ENCODE results near the gene PNLDC1. TPM values are rescaled to one million over a fixed set of nuclear protein-coding genes. Genes with fewer than 3 reads are reported as not detected.

Gene PNLDC1
- total and polyA plus RNA-seq, 9 of the 15 experiments (the other 6 are each of a cell fraction or from before 2014, with no cell fraction given), result 0.12 TPM; not detected in 8

DNA sequence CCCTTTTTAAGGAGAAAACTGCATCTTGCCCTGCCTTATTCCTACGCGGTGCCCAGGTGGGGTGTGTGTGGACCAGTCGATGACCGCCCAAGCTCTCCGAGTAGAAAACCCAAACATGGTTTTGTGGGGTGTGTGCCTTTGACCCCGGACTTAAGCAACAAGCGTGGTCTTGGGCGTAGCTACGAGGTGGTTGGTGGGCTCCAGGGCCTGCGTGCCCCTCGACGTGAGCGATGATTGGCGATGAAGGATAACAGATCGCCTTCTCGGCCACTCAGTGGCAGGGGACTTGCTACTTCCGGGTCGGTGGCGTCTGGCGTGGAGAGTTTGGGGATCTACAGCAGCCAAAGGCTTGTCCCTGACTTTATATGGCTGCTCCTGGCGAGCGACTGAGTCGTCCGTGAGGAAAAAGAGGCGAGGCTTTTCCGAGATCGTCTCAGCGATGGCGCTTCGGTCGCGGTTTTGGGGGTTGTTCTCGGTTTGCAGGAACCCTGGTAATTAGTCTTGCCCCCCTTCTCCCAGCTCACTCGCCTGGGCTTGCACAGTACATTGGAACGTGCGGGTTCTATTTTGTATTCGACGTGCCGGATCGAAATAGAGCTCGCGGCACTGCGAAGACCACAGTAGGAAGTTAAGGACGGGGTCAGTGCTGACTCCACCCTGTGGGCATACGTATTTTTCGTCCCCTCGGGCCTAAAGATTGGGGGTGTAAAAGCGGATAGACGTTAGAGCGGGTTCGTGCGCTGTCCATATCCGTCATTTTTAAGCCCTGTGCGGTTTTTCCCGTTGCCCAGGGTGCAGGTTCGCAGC lies 9.7 kb upstream of the PNLDC1 start, which contains the start of gene MRPL18 (continued):
- TF ChIP-seq POU5F1 (IDR thresholded peaks at IDR 0.05; ENCODE audit: borderline replicate concordance, low read depth, low read length, partially characterized antibody), result peak; percentile 27
- no peak for TF ChIP-seq NCOA2 (IDR thresholded peaks at IDR 0.05; ENCODE audit: partially characterized antibody in 2 of 2)
- TF ChIP-seq MCM5 (IDR thresholded peaks at IDR 0.05; ENCODE audit: low read depth), result no peak
- TF ChIP-seq ZNF584 (CRISPR knock-in tag; IDR thresholded peaks at IDR 0.05; ENCODE audit: low read depth), result no peak
- TF ChIP-seq CAMTA2 (CRISPR knock-in tag; conservative IDR thresholded peaks at IDR 0.05), result no peak
- TF ChIP-seq ZBED1 (IDR thresholded peaks at IDR 0.05), result peak; percentile 72; the same call in 1 of the 2 replicates
- TF ChIP-seq SNRNP70 (optimal IDR thresholded peaks at IDR 0.05; ENCODE audit: low read depth, low read length), result no peak
- TF ChIP-seq, protein P1, sequence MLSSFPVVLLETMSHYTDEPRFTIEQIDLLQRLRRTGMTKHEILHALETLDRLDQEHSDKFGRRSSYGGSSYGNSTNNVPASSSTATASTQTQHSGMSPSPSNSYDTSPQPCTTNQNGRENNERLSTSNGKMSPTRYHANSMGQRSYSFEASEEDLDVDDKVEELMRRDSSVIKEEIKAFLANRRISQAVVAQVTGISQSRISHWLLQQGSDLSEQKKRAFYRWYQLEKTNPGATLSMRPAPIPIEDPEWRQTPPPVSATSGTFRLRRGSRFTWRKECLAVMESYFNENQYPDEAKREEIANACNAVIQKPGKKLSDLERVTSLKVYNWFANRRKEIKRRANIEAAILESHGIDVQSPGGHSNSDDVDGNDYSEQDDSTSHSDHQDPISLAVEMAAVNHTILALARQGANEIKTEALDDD (IDR thresholded peaks at IDR 0.05), result no peak
- TF ChIP-seq RNF219 (CRISPR knock-in tag; IDR thresholded peaks at IDR 0.05), result no peak
- TF ChIP-seq CHD1 (IDR thresholded peaks at IDR 0.05; ENCODE audit: low read length), result peak; percentile 80
- 0 out of 2 replicates have a peak, but pooled peaks have one; percentile 19 for TF ChIP-seq ZBTB12 (CRISPR knock-in tag; IDR thresholded peaks at IDR 0.05)
- TF ChIP-seq SRSF3 (IDR thresholded peaks at IDR 0.05; ENCODE audit: insufficient read depth, low read length), result no peak
- TF ChIP-seq POLR2AphosphoS5 (IDR thresholded peaks at IDR 0.05; ENCODE audit: control insufficient read depth, insufficient read depth, low read depth, low read length), result peak; percentile 75; the same call in 1 of the 2 replicates
- TF ChIP-seq TOE1 (IDR thresholded peaks at IDR 0.05; ENCODE audit: borderline replicate concordance), result peak; percentile 49; the same call in 1 of the 2 replicates
- TF ChIP-seq TOE1 (CRISPR knock-in tag; IDR thresholded peaks at IDR 0.05; ENCODE audit: borderline replicate concordance, low read depth), result no peak
- TF ChIP-seq, protein P2, sequence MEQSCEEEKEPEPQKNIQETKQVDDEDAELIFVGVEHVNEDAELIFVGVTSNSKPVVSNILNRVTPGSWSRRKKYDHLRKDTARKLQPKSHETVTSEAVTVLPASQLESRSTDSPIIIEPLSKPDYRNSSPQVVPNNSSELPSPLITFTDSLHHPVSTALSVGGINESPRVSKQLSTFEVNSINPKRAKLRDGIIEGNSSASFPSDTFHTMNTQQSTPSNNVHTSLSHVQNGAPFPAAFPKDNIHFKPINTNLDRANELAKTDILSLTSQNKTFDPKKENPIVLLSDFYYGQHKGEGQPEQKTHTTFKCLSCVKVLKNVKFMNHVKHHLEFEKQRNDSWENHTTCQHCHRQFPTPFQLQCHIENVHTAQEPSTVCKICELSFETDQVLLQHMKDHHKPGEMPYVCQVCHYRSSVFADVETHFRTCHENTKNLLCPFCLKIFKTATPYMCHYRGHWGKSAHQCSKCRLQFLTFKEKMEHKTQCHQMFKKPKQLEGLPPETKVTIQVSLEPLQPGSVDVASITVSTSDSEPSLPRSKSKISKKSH (CRISPR knock-in tag; IDR thresholded peaks at IDR 0.05), result no peak
- TF ChIP-seq ZNF589 (CRISPR knock-in tag; IDR thresholded peaks at IDR 0.05; ENCODE audit: low read depth), result no peak
- no peak for TF ChIP-seq HOMEZ (CRISPR knock-in tag; IDR thresholded peaks at IDR 0.05)
- TF ChIP-seq ETV1 (tag; conservative IDR thresholded peaks at IDR 0.05; ENCODE audit: low read depth), result peak; percentile 12; the same call in 1 of the 2 replicates
- TF ChIP-seq HDAC8 (tag; IDR thresholded peaks at IDR 0.05), result no peak
